B cell (primary cell): ENCODE measurements around the gene UBA5. TPM values are rescaled to one million over a fixed set of nuclear protein-coding genes. Genes with fewer than 3 reads are reported as not detected.

Experiments
- ATAC-seq: fragments of 200-7000 bp; cut with Tn5 transposase; one replicate; pipeline ENCODE4 v1.10.0; 2021; ENCODE audit warnings: low read depth, mild to moderate bottlenecking, moderate number of reproducible peaks, moderate library complexity
- CTCF ChIA-PET: fragments of 350-600 bp; sonication (Branson Sonifier 250); formaldehyde crosslinking; loops from one replicate; lab custom pipeline; 2021; ENCODE audit warnings: antibody characterized with exemption, inconsistent platforms; lab: Charles Lee
- POLR2A ChIA-PET: fragments of 350-600 bp; sonication (Branson Sonifier 250); formaldehyde crosslinking; loops from one replicate; lab custom pipeline; 2021; ENCODE audit warnings: antibody characterized with exemption; lab: Charles Lee
- DNase-seq: peaks from one replicate; pipeline ENCODE4 v3.0.0; 2013
- H2AFZ ChIP-seq: 2 replicates; pipeline ENCODE4 v1.6.1; 2012; ENCODE audit warnings: mild to moderate bottlenecking, low read depth, low read length; ENCODE audit not compliant: insufficient read depth, poor library complexity, severe bottlenecking
- H3K27ac ChIP-seq, 2 donors: 1 replicate in 1 of 2; 2 replicates in 1 of 2; pipeline ENCODE4 v1.5.1; 2012 to 2013; ENCODE audit warnings: low read length in 2 of 2, mild to moderate bottlenecking in 2 of 2, moderate library complexity in 1 of 2
- H3K27me3 ChIP-seq, 4 experiments: fragments of 200-600 bp in 1 of 4; sonication (generic) in 1 of 4; replicated peaks in 1 of 4; 1 replicate in 2 of 4; 2 replicates in 2 of 4; pipeline versions ENCODE4 v1.6.1 to v1.7.0; 2013 to 2016; ENCODE audit warnings: low read length in 3 of 4, mild to moderate bottlenecking in 2 of 4, mixed read lengths in 1 of 4, moderate library complexity in 1 of 4; ENCODE audit not compliant: insufficient read depth in 4 of 4, control insufficient read depth in 3 of 4; ENCODE audit errors: control extremely low read depth in 1 of 4
- H3K36me3 ChIP-seq, 2 experiments: replicated peaks in 1 of 2; 1 replicate in 1 of 2; 2 replicates in 1 of 2; pipeline versions ENCODE4 v1.6.1 to v1.7.1; 2013; ENCODE audit warnings: low read length in 1 of 2; ENCODE audit not compliant: insufficient read depth in 2 of 2, control insufficient read depth in 1 of 2; ENCODE audit errors: control extremely low read depth in 1 of 2, extremely low read depth in 1 of 2
- H3K4me1 ChIP-seq, 2 donors: fragments of 200-600 bp in 1 of 2; sonication (generic) in 1 of 2; 1 replicate in 1 of 2; 2 replicates in 1 of 2; pipeline versions ENCODE4 v1.5.1 to v1.6.1; 2013 to 2017; ENCODE audit warnings: low read length in 2 of 2; ENCODE audit not compliant: control insufficient read depth in 2 of 2, insufficient read depth in 2 of 2
- H3K4me2 ChIP-seq: replicated peaks from 2 replicates; pipeline ENCODE3; 2012; ENCODE audit warnings: mild to moderate bottlenecking, low read depth, low read length; ENCODE audit not compliant: poor library complexity, severe bottlenecking
- H3K4me3 ChIP-seq, 5 experiments: fragments of 200-600 bp in 1 of 5; sonication (generic) in 1 of 5; 1 replicate in 3 of 5; 2 replicates in 2 of 5; pipeline versions ENCODE4 v1.5.1 to v1.7.0; 2011 to 2016; ENCODE audit warnings: low read length in 4 of 5, mild to moderate bottlenecking in 4 of 5, low read depth in 2 of 5, control low read depth in 1 of 5, moderate library complexity in 1 of 5; ENCODE audit not compliant: insufficient read depth in 1 of 5; ENCODE audit errors: control extremely low read depth in 1 of 5, extremely low read depth in 1 of 5
- H3K79me2 ChIP-seq: fragments of 200-600 bp; sonication (generic); one replicate; pipeline ENCODE4 v1.6.0; 2016; ENCODE audit warnings: low read length; ENCODE audit not compliant: control insufficient read depth, insufficient read depth
- H3K9ac ChIP-seq: fragments of 200-600 bp; sonication (generic); 2 replicates; pipeline ENCODE4 v1.6.1; 2017; ENCODE audit warnings: mild to moderate bottlenecking, low read length, moderate library complexity
- H3K9me3 ChIP-seq, 3 donors: one replicate each; pipeline versions ENCODE4 v1.6.1 to v1.7.1; 2013; ENCODE audit warnings: low read length in 2 of 3; ENCODE audit not compliant: control insufficient read depth in 2 of 3, insufficient read depth in 1 of 3; ENCODE audit errors: control extremely low read depth in 1 of 3
- H4K20me1 ChIP-seq: 2 replicates; pipeline ENCODE4 v1.6.0; 2012; ENCODE audit warnings: mild to moderate bottlenecking, low read length; ENCODE audit not compliant: insufficient read depth, control insufficient read depth, poor library complexity, severe bottlenecking
- H3K27ac Mint-ChIP-seq: one replicate; pipeline ENCODE4 v1.8.0; 2021; ENCODE audit warnings: mixed read lengths
- H3K27me3 Mint-ChIP-seq: one replicate; pipeline ENCODE4 v1.8.0; 2021; ENCODE audit warnings: mixed read lengths
- H3K4me1 Mint-ChIP-seq: one replicate; pipeline ENCODE4 v1.8.0; 2021; ENCODE audit warnings: mixed read lengths
- H3K4me3 Mint-ChIP-seq: one replicate; pipeline ENCODE4 v1.8.0; 2021; ENCODE audit warnings: mixed read lengths
- H3K9me3 Mint-ChIP-seq: one replicate; pipeline ENCODE4 v1.8.0; 2022; ENCODE audit warnings: mixed read lengths; ENCODE audit not compliant: insufficient read depth
- EZH2 ChIP-seq: IDR thresholded peaks from 2 replicates; pipeline ENCODE4 v1.6.1; 2012; ENCODE audit warnings: borderline replicate concordance, low read depth, mild to moderate bottlenecking, moderate library complexity, low read length; ENCODE audit not compliant: insufficient read depth, poor library complexity, severe bottlenecking
- WGBS: methylation state at CpG from one replicate; pipeline ENCODE4 v1.1.5; 2013; ENCODE audit warnings: missing lambda C conversion rate; ENCODE audit not compliant: insufficient coverage; 5-methylcytosine and 5-hydroxymethylcytosine counted together
- intact Hi-C: fragments of 100-400 bp; cut with micrococcal nuclease; formaldehyde crosslinking; loops from one replicate; pipeline ENCODE4 v1.10.0; 2022
- polyA plus RNA-seq: library from polyadenylated mRNA; depleted of rRNA; stranded (reverse); fragments of >200 nt; gene quantifications from 2 replicates; pipeline ENCODE4 v1.2.3, GENCODE V29; 2012
- total RNA-seq, 2 donors: library from RNA; stranded (reverse); fragments of 120-200 nt in 1 of 2; gene quantifications; 1 replicate in 1 of 2; 2 replicates in 1 of 2; pipeline versions ENCODE4 v1.2.3 to v1.2.4, GENCODE V29; 2013 to 2022
- TF ChIP-seq, protein P1 (sequence below): fragments of 200-600 bp; IDR thresholded peaks from one replicate; pipeline ENCODE4 v1.8.0; 2022; ENCODE audit warnings: antibody characterized with exemption, mild to moderate bottlenecking

The UBA5 gene
- total and polyA plus RNA-seq, 2 donors (not counting 1 experiment from before 2014, with no cell fraction given) = 17.4 to 41.0 TPM

DNA sequence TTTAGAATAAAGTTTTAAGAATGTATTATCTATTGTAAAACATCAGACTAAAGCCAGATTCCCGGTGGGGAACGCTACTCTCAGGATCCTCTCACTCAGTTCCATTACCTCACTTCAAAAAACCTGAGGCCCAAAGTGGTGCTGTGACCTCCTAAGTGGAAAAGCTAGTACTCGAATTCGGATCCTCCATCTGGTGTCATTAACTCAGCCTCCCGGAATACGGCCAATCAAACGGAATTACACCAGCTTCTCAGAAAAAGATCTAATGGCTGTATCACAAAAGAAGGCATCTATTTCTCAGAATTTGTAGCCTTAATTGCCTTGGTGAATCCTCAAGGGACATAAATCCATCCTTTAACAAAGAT is 1.1 kb upstream of the UBA5 start:
- WGBS = 30% methylated on average over 7 of the region's 7 CpGs
- Mint-ChIP-seq H3K4me3 (peak overlapping the region; percentile 97), H3K27ac (peak overlapping the region; percentile 95), H3K4me1 (peaks cover 31% of the 10 kb centered on the region), H3K9me3 (no peaks in the 10 kb centered on the region), H3K27me3 (no peaks in the 10 kb centered on the region)
- H4K20me1 ChIP-seq = no peaks in the 10 kb centered on the region
- ATAC-seq (no peak), DNase-seq (no peak)
- peak overlapping the region; percentile 82 for H3K4me2 ChIP-seq
- H3K79me2 ChIP-seq = peaks cover 46% of the 10 kb centered on the region
- H3K4me1 ChIP-seq = peaks cover 15 to 21% of the 10 kb centered on the region in 2 donors
- H3K9me3 ChIP-seq = no peaks in the 10 kb centered on the region
- H3K27me3 ChIP-seq = no peaks in the 10 kb centered on the region
- TF ChIP-seq, protein P1, sequence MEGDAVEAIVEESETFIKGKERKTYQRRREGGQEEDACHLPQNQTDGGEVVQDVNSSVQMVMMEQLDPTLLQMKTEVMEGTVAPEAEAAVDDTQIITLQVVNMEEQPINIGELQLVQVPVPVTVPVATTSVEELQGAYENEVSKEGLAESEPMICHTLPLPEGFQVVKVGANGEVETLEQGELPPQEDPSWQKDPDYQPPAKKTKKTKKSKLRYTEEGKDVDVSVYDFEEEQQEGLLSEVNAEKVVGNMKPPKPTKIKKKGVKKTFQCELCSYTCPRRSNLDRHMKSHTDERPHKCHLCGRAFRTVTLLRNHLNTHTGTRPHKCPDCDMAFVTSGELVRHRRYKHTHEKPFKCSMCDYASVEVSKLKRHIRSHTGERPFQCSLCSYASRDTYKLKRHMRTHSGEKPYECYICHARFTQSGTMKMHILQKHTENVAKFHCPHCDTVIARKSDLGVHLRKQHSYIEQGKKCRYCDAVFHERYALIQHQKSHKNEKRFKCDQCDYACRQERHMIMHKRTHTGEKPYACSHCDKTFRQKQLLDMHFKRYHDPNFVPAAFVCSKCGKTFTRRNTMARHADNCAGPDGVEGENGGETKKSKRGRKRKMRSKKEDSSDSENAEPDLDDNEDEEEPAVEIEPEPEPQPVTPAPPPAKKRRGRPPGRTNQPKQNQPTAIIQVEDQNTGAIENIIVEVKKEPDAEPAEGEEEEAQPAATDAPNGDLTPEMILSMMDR = no peak
- TF ChIP-seq EZH2 = no peak
- no peaks in the 10 kb centered on the region for H3K36me3 ChIP-seq
- CTCF ChIA-PET = interaction anchor here (1.5 to 1.8 kb wide), 3 partner anchors 11 to 25 kb away, joined by 3 to 5 read pairs (median 4); no protein-coding TSS in a partner anchor
- H3K27ac ChIP-seq = peak overlapping the region; percentile 69 to 80
- H3K4me3 ChIP-seq = peak overlapping the region; percentile 67 to 97 (median 77)
- H2AFZ ChIP-seq = peak overlapping the region; percentile 89
- POLR2A ChIA-PET = interaction anchor here (0.6 kb wide), 1 partner anchor 209 kb away, joined by 4 read pairs; no protein-coding TSS in a partner anchor
- H3K9ac ChIP-seq = peak overlapping the region; percentile 76
- intact Hi-C loops = loop anchor here (1.0 to 5.0 kb wide), 2 partner anchors 63 to 1828 kb away; partner anchors contain the start of genes ANAPC13, CEP63 and NPHP3

DNA sequence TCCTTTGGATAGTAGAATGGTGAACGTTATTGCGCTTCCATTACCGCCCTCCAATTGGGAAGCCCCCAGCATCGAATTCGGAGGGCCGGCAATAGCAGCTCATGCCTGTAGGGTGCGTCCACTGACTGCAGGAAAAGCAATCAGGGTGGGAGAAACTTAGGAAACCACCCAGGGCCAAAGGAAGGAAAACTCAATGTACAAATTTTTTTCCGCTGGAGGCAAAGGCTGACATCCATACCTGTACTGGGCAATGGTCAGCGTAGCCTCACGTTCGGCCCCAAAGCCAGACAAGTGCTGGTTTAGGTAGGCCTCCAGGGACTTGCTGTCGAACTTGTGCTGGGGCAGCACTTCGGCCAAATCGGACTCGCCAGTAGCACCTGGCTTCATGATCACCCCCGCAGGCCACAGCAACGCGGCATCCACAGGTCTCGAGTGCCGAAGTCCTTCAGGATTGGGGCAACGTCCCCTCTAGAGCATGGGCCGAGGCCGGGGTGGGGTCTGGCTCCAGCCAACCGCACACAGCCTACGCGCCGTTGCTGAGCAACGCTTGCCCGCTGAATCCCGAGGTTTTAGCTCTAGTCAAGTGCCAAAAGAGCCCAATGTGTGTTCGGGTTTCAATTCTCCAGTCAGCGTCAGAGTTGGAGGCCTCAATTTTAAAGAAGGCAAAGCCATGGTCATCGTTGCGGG is 621 bp upstream of the UBA5 start, which contains the start of gene ACAD11:
TSS of gene ACAD11 (minus strand) at position 445 of the 687 bp plus-strand sequence. CDS start at position 387, 58 bp downstream.
- CTCF ChIA-PET = interaction anchor here (1.5 to 1.8 kb wide), 3 partner anchors 12 to 24 kb away, joined by 3 to 5 read pairs (median 4); no protein-coding TSS in a partner anchor
- Histone ChIP-seq H3K36me3 (no peaks in the 10 kb centered on the region), H4K20me1 (no peaks in the 10 kb centered on the region), H3K4me2 (peak within 1 kb of the TSS; percentile 82), H3K4me3 (peak within 1 kb of the TSS; percentile 67 to 97 (median 77)), H3K27ac (peak within 1 kb of the TSS; percentile 69 to 80), H3K27me3 (no peaks in the 10 kb centered on the region), H2AFZ (peak within 1 kb of the TSS; percentile 89), H3K4me1 (peaks cover 15 to 21% of the 10 kb centered on the region in 2 donors), H3K9me3 (no peaks in the 10 kb centered on the region), H3K79me2 (peaks cover 42% of the 10 kb centered on the region), H3K9ac (peak within 1 kb of the TSS; percentile 76)
- peak; percentile 71 for ATAC-seq
- DNase-seq = peak; percentile 78
- POLR2A ChIA-PET = interaction anchor here (0.6 kb wide), 1 partner anchor 209 kb away, joined by 4 read pairs; no protein-coding TSS in a partner anchor
- Mint-ChIP-seq H3K27ac (peak within 1 kb of the TSS; percentile 95), H3K9me3 (no peaks in the 10 kb centered on the region), H3K4me1 (peaks cover 31% of the 10 kb centered on the region), H3K27me3 (no peaks in the 10 kb centered on the region), H3K4me3 (peak within 1 kb of the TSS; percentile 97)
- intact Hi-C loops = loop anchor here (1.0 to 5.0 kb wide), 4 partner anchors 63 to 1828 kb away; partner anchors contain the start of genes ANAPC13, CEP63, DNAJC13 and MRPL3
- TF ChIP-seq, protein P1 = peak; percentile 62
- TF ChIP-seq EZH2 = no peak
- under 1% methylated on average over 31 of the region's 34 CpGs for whole genome bisulfite sequencing
